A549 (cell line): Measurements from ENCODE around the gene EHD3. TPM values are rescaled to one million over a fixed set of nuclear protein-coding genes. Genes with fewer than 3 reads are reported as not detected.

ENCODE experiments used
- ATAC-seq, 2 experiments: fragments of 200-7000 bp in 1 of 2; fragments of >200 bp in 1 of 2; cut with Nextera tagmentation in 1 of 2; cut with Tn5 transposase in 1 of 2; 3 replicates each; pipeline versions ENCODE4 v1.8.0 to v1.9.1; 2018 to 2020; ENCODE audit warnings: mild to moderate bottlenecking in 1 of 2, moderate library complexity in 1 of 2
- CTCF ChIA-PET: fragments of 300-600 bp; sonication (Branson Sonifier 250); formaldehyde crosslinking; extraction: SDS; loops from one replicate; lab custom pipeline; 2021; ENCODE audit warnings: antibody characterized with exemption, inconsistent platforms; lab: Yijun Ruan, JAX
- POLR2A ChIA-PET: fragments of 350-600 bp; formaldehyde crosslinking; extraction: SDS; loops from one replicate; lab custom pipeline; 2021; ENCODE audit warnings: antibody characterized with exemption, inconsistent platforms; lab: Yijun Ruan, JAX
- DNase-seq, 2 experiments: peaks; one replicate each; pipeline versions ENCODE4 v3.0.0 to v3.0.0-alpha.2; 2011 to 2016; ENCODE audit warnings: low read depth in 1 of 2, low spot score in 1 of 2
- FAIRE-seq: peaks from 2 replicates; lab custom pipeline; 2011; peaks lifted over from hg19 to GRCh38; lab: Jason Lieb, UNC
- H3K27ac ChIP-seq, 2 experiments: fragments of >200 bp; sonication (Bioruptor Twin); formaldehyde crosslinking; 3 replicates each; pipeline ENCODE4 v1.5.1; 2016 to 2017
- H3K4me1 ChIP-seq: fragments of >200 bp; sonication (Bioruptor Twin); formaldehyde crosslinking; 3 replicates; pipeline ENCODE4 v1.6.1; 2016
- H3K4me2 ChIP-seq: fragments of >200 bp; sonication (Bioruptor Twin); formaldehyde crosslinking; 3 replicates; pipeline ENCODE4 v1.6.1; 2016
- H3K4me3 ChIP-seq: fragments of >200 bp; sonication (Bioruptor Twin); formaldehyde crosslinking; 3 replicates; pipeline ENCODE4 v1.5.1; 2016
- H3K9me3 ChIP-seq: fragments of >200 bp; sonication (Bioruptor Twin); formaldehyde crosslinking; 3 replicates; pipeline ENCODE4 v1.6.1; 2016
- BCL3 ChIP-seq: fragments of >200 bp; sonication (Bioruptor Twin); formaldehyde crosslinking; IDR thresholded peaks from 3 replicates; pipeline ENCODE4 v1.6.1; 2016
- CHD4 ChIP-seq: fragments of 200-600 bp; sonication (generic); IDR thresholded peaks from 2 replicates; pipeline ENCODE4 v1.6.1; 2016; ENCODE audit warnings: antibody characterized with exemption, mild to moderate bottlenecking, borderline replicate concordance
- E2F6 ChIP-seq: IDR thresholded peaks from 2 replicates; pipeline ENCODE4 v1.6.1; 2012; ENCODE audit warnings: low read depth, borderline replicate concordance
- ESRRA ChIP-seq: fragments of 150-350 bp; IDR thresholded peaks from 2 replicates; pipeline ENCODE4 v1.6.1; 2014; ENCODE audit warnings: mild to moderate bottlenecking, low read length, borderline replicate concordance
- FOSB ChIP-seq: fragments of 250-450 bp; sonication (Bioruptor Pico); IDR thresholded peaks from 2 replicates; pipeline ENCODE4 v1.5.0; 2020; ENCODE audit warnings: mild to moderate bottlenecking, moderate library complexity
- GATA3 ChIP-seq: IDR thresholded peaks from 2 replicates; pipeline ENCODE4 v1.6.1; 2012; ENCODE audit warnings: borderline replicate concordance
- HMGXB4 ChIP-seq: fragments of 250-450 bp; sonication (Bioruptor Pico); IDR thresholded peaks from 2 replicates; pipeline ENCODE4 v1.5.0; 2021; ENCODE audit warnings: mild to moderate bottlenecking, moderate library complexity, borderline replicate concordance
- HOXB5 ChIP-seq: fragments of 250-450 bp; sonication (Bioruptor Pico); IDR thresholded peaks from 2 replicates; pipeline ENCODE4 v1.5.0; 2020; ENCODE audit warnings: mild to moderate bottlenecking, moderate library complexity
- JUNB ChIP-seq: fragments of >200 bp; sonication (Bioruptor Twin); formaldehyde crosslinking; IDR thresholded peaks from 2 replicates; pipeline ENCODE4 v1.6.1; 2016
- KDM1A ChIP-seq: fragments of 200-600 bp; sonication (generic); IDR thresholded peaks from 2 replicates; pipeline ENCODE4 v1.6.1; 2016; ENCODE audit warnings: low read depth, mild to moderate bottlenecking
- KDM5A ChIP-seq: fragments of 200-600 bp; sonication (generic); IDR thresholded peaks from 2 replicates; pipeline ENCODE4 v1.6.1; 2016; ENCODE audit warnings: antibody characterized with exemption, mild to moderate bottlenecking
- MAFK ChIP-seq: fragments of 450-650 bp; IDR thresholded peaks from 2 replicates; pipeline ENCODE4 v1.6.1; 2014; ENCODE audit not compliant: partially characterized antibody
- MAX ChIP-seq: IDR thresholded peaks from 2 replicates; pipeline ENCODE4 v1.6.1; 2012
- MYC ChIP-seq: IDR thresholded peaks from 2 replicates; pipeline ENCODE4 v1.6.1; 2012; ENCODE audit warnings: mild to moderate bottlenecking, inconsistent platforms, low read length, improper control_type of control experiment, borderline replicate concordance
- NPAS2 ChIP-seq: fragments of 250-450 bp; sonication (Bioruptor Pico); IDR thresholded peaks from 2 replicates; pipeline ENCODE4 v1.8.0; 2022; ENCODE audit warnings: mild to moderate bottlenecking, moderate library complexity, borderline replicate concordance
- PHF8 ChIP-seq: fragments of 200-600 bp; sonication (generic); IDR thresholded peaks from 2 replicates; pipeline ENCODE4 v1.6.1; 2016; ENCODE audit warnings: low read depth, mild to moderate bottlenecking, antibody characterized with exemption, moderate library complexity, borderline replicate concordance
- POLR2A ChIP-seq: IDR thresholded peaks from 2 replicates; pipeline ENCODE4 v1.6.1; 2012; ENCODE audit warnings: mild to moderate bottlenecking, low read length
- POLR2AphosphoS2 ChIP-seq: conservative IDR thresholded peaks from 2 replicates; pipeline ENCODE4 v1.6.1; 2012; ENCODE audit warnings: low read length, improper control_type of control experiment, inconsistent platforms
- RAD21 ChIP-seq, 2 experiments: fragments of >200 bp in 1 of 2; sonication (Bioruptor Twin) in 1 of 2; formaldehyde crosslinking in 1 of 2; IDR thresholded peaks in 1 of 2; conservative IDR thresholded peaks in 1 of 2; 2 replicates in 1 of 2; 3 replicates in 1 of 2; pipeline ENCODE4 v1.6.1; 2012 to 2018; ENCODE audit warnings: inconsistent platforms in 1 of 2
- TFCP2L1 ChIP-seq: fragments of 250-450 bp; sonication (Bioruptor Pico); IDR thresholded peaks from 2 replicates; pipeline ENCODE4 v1.5.0; 2021; ENCODE audit warnings: mild to moderate bottlenecking
- USF2 ChIP-seq: fragments of 450-650 bp; IDR thresholded peaks from 2 replicates; pipeline ENCODE4 v1.6.1; 2014; ENCODE audit warnings: antibody characterized with exemption
- ZC3H11A ChIP-seq: fragments of 450-650 bp; IDR thresholded peaks from 2 replicates; pipeline ENCODE4 v1.6.1; 2014; ENCODE audit warnings: antibody characterized with exemption, mild to moderate bottlenecking
- WGBS: methylation state at CpG from one replicate; pipeline ENCODE4 v1.1.6; 2017; ENCODE audit errors: missing lambda C conversion rate; 5-methylcytosine and 5-hydroxymethylcytosine counted together
- polyA plus RNA-seq, 4 experiments: library from polyadenylated mRNA; depleted of rRNA in 3 of 4; stranded (reverse); fragments of >200 nt; fragmentation: RNase III in 1 of 4; extraction: RNeasy Plus Mini Kit Qiagen cat#74134 plus additional on column Dnase treatment in 1 of 4; gene quantifications; 2 replicates in 3 of 4; 3 replicates in 1 of 4; pipeline ENCODE4 v1.2.3, GENCODE V29; 2011 to 2017

Gene EHD3
- polyA plus RNA-seq, 2 of the 4 experiments (the other 2 are of a cell fraction): 8.7 to 10.6 TPM

GRCh38 chr2:31236433-31237205, 2.7 kb downstream of the EHD3 start:
- CTCF ChIA-PET: interaction anchor here (0.8 to 3.4 kb wide), 3 partner anchors 97 to 198 kb away, joined by 3 to 11 read pairs (median 4); no protein-coding TSS in a partner anchor
- FAIRE-seq (no peak), DNase-seq (no peak), ATAC-seq (no peak)
- POLR2A ChIA-PET: no interaction called here
- 79% methylated on average over 7 of the region's 7 CpGs for WGBS
- H3K4me1 ChIP-seq: peaks cover 14% of the 10 kb centered on the region; the same call in 2 of the 3 replicates
- H3K4me2 ChIP-seq: no peak overlapping the region
- no peak overlapping the region for H3K4me3 ChIP-seq
- no peak for TF ChIP-seq PHF8
- TF ChIP-seq KDM5A: no peak
- TF ChIP-seq NPAS2 (CRISPR knock-in tag): no peak
- TF ChIP-seq E2F6: no peak
- no peak for TF ChIP-seq TFCP2L1 (CRISPR knock-in tag)
- TF ChIP-seq POLR2AphosphoS2: no peak
- no peak for TF ChIP-seq CHD4
- no peak for TF ChIP-seq USF2
- TF ChIP-seq MYC: no peak
- no peak for TF ChIP-seq ESRRA
- no peak for TF ChIP-seq HOXB5 (CRISPR knock-in tag)
- TF ChIP-seq JUNB: no peak
- TF ChIP-seq FOSB (CRISPR knock-in tag): no peak
- TF ChIP-seq HMGXB4 (CRISPR knock-in tag): no peak
- no peak for TF ChIP-seq POLR2A
- no peak for TF ChIP-seq KDM1A
- no peak for TF ChIP-seq BCL3
- no peak for TF ChIP-seq MAX
- H3K27ac ChIP-seq: no peak overlapping the region
- no peaks in the 10 kb centered on the region for H3K9me3 ChIP-seq

GRCh38 chr2:31237348-31238017, 3.5 kb downstream of the EHD3 start:
- no peak for DNase-seq
- no peak for FAIRE-seq
- POLR2A ChIA-PET: no interaction called here
- CTCF ChIA-PET: interaction anchor here (3.4 kb wide), 1 partner anchor 96 kb away, joined by 11 read pairs; no protein-coding TSS in a partner anchor
- no peak for ATAC-seq
- Histone ChIP-seq H3K27ac (no peak overlapping the region), H3K4me3 (no peak overlapping the region), H3K4me2 (no peak overlapping the region), H3K9me3 (no peaks in the 10 kb centered on the region), H3K4me1 (peaks cover 14% of the 10 kb centered on the region; the same call in 2 of the 3 replicates)
- 91% methylated on average over 9 of the region's 9 CpGs for WGBS
- TF ChIP-seq KDM1A (no peak), MAFK (no peak), GATA3 (no peak), ESRRA (no peak), RAD21 (conservative IDR thresholded peaks at IDR 0.05 in 1 of 2, IDR thresholded peaks at IDR 0.05 in 1 of 2) (no peak), KDM5A (no peak), ZC3H11A (no peak), JUNB (no peak), POLR2AphosphoS2 (no peak)
